K562 (cell line): ENCODE data around the gene ANGPTL7.

Experiments used
- ESRRB ChIP-seq: fragments of 250-450 bp; sonication (Bioruptor Pico); IDR thresholded peaks from 2 replicates; pipeline ENCODE4 v1.5.0; 2020; ENCODE audit warnings: mild to moderate bottlenecking, moderate library complexity, borderline replicate concordance
- RCOR1 ChIP-seq, 2 experiments: IDR thresholded peaks; 2 replicates each; pipeline ENCODE4 v1.6.1; 2012; ENCODE audit warnings: low read depth in 2 of 2, low read length in 2 of 2, borderline replicate concordance in 1 of 2, improper control_type of control experiment in 1 of 2

GRCh38 chr1:11187494-11187893 lies 1.7 kb upstream of the ANGPTL7 start:
- TF ChIP-seq RCOR1 (IDR thresholded peaks at IDR 0.05; ENCODE audit: borderline replicate concordance in 1 of 2, low read depth in 2 of 2, low read length in 2 of 2): no peak
- no peak for TF ChIP-seq ESRRB (CRISPR knock-in tag)
